OCI-LY1 (cell line): ENCODE measurements around the gene FAM184A.
"Not testable (repeated sequence)": the region's sequence is repeated elsewhere in the genome, so short reads cannot be mapped to it uniquely, and the experiment has no call there.

Experiments
- H2AFZ ChIP-seq: fragments of 200-600 bp; sonication (generic), shearing (Covaris generic); 2 replicates; pipeline ENCODE4 v1.6.0; 2014; ENCODE audit warnings: antibody characterized with exemption, mild to moderate bottlenecking, low read length
- H3F3A ChIP-seq: fragments of 200-600 bp; sonication (generic), shearing (Covaris generic); 2 replicates; pipeline ENCODE4 v1.6.0; 2014; ENCODE audit warnings: mild to moderate bottlenecking, antibody characterized with exemption, low read length, moderate library complexity; ENCODE audit not compliant: insufficient read depth
- H3K27ac ChIP-seq: fragments of 200-600 bp; sonication (generic); 2 replicates; pipeline ENCODE4 v1.5.1; 2014; ENCODE audit warnings: low read length, mixed run types, mild to moderate bottlenecking, low read depth; ENCODE audit not compliant: poor library complexity, severe bottlenecking
- H3K27me3 ChIP-seq: fragments of 200-600 bp; sonication (generic); 2 replicates; pipeline ENCODE4 v1.6.0; 2014; ENCODE audit warnings: antibody characterized with exemption, mild to moderate bottlenecking, low read length, moderate library complexity; ENCODE audit not compliant: insufficient read depth
- H3K36me3 ChIP-seq: fragments of 200-600 bp; sonication (generic); 2 replicates; pipeline ENCODE4 v1.6.1; 2014; ENCODE audit warnings: mild to moderate bottlenecking, antibody characterized with exemption, low read length, moderate library complexity, mixed read lengths; ENCODE audit not compliant: insufficient read depth
- H3K4me1 ChIP-seq: fragments of 200-600 bp; sonication (generic); 2 replicates; pipeline ENCODE4 v1.5.1; 2014; ENCODE audit warnings: mild to moderate bottlenecking, low read length, moderate library complexity; ENCODE audit not compliant: insufficient read depth, severe bottlenecking
- H3K4me2 ChIP-seq: fragments of 200-600 bp; sonication (generic), shearing (Covaris generic); 2 replicates; pipeline ENCODE4 v1.6.1; 2014; ENCODE audit warnings: low read length
- H3K4me3 ChIP-seq: fragments of 200-600 bp; sonication (generic); 2 replicates; pipeline ENCODE4 v1.5.1; 2014; ENCODE audit warnings: low read length, low read depth, mild to moderate bottlenecking, mixed read lengths; ENCODE audit not compliant: poor library complexity, severe bottlenecking
- H3K79me2 ChIP-seq: fragments of 200-600 bp; shearing (Covaris generic); 2 replicates; pipeline ENCODE4 v1.6.1; 2016; ENCODE audit warnings: mixed run types, low read length, mixed read lengths; ENCODE audit not compliant: insufficient read depth
- H3K9ac ChIP-seq: fragments of 200-600 bp; sonication (generic), shearing (Covaris generic); 2 replicates; pipeline ENCODE4 v1.6.1; 2014; ENCODE audit warnings: mild to moderate bottlenecking, low read length, mixed read lengths
- H3K9me2 ChIP-seq: fragments of 200-600 bp; sonication (generic), shearing (Covaris generic); 2 replicates; pipeline ENCODE4 v1.6.1; 2014; ENCODE audit warnings: low read depth, mild to moderate bottlenecking, low read length, mixed read lengths
- H3K9me3 ChIP-seq: fragments of 200-600 bp; shearing (Covaris generic); 2 replicates; pipeline ENCODE4 v1.6.1; 2014; ENCODE audit warnings: low read length, mixed read lengths
- H4K20me1 ChIP-seq: fragments of 200-600 bp; sonication (generic), shearing (Covaris generic); 2 replicates; pipeline ENCODE4 v1.6.0; 2016; ENCODE audit warnings: mild to moderate bottlenecking, low read length; ENCODE audit not compliant: insufficient read depth
- EZH2 ChIP-seq: fragments of 200-600 bp; sonication (generic), shearing (Covaris generic); IDR thresholded peaks from 2 replicates; pipeline ENCODE4 v1.8.0; 2017; ENCODE audit warnings: borderline replicate concordance, mixed run types, mild to moderate bottlenecking, antibody characterized with exemption, low read length, moderate library complexity, mixed read lengths
- TF ChIP-seq, protein P1 (sequence below): fragments of 200-600 bp; sonication (generic), shearing (Covaris generic); IDR thresholded peaks from 2 replicates; pipeline ENCODE4 v1.5.1; 2017; ENCODE audit warnings: mild to moderate bottlenecking, antibody characterized with exemption, low read length, moderate library complexity, mixed read lengths

FAM184A gene

GRCh38 chr6:119100115-119100514, 21.7 kb upstream of the FAM184A start:
- H3K27me3 ChIP-seq, result no peaks in the 10 kb centered on the region
- H4K20me1 ChIP-seq, result no peaks in the 10 kb centered on the region
- H3K27ac ChIP-seq, result no peak overlapping the region
- H3K9me3 ChIP-seq, result no peaks in the 10 kb centered on the region
- no peak overlapping the region for H3K4me2 ChIP-seq
- H3K9me2 ChIP-seq, result no peaks in the 10 kb centered on the region
- no peaks in the 10 kb centered on the region for H3K79me2 ChIP-seq
- no peak overlapping the region for H2AFZ ChIP-seq
- H3K36me3 ChIP-seq, result no peaks in the 10 kb centered on the region
- TF ChIP-seq, protein P1, sequence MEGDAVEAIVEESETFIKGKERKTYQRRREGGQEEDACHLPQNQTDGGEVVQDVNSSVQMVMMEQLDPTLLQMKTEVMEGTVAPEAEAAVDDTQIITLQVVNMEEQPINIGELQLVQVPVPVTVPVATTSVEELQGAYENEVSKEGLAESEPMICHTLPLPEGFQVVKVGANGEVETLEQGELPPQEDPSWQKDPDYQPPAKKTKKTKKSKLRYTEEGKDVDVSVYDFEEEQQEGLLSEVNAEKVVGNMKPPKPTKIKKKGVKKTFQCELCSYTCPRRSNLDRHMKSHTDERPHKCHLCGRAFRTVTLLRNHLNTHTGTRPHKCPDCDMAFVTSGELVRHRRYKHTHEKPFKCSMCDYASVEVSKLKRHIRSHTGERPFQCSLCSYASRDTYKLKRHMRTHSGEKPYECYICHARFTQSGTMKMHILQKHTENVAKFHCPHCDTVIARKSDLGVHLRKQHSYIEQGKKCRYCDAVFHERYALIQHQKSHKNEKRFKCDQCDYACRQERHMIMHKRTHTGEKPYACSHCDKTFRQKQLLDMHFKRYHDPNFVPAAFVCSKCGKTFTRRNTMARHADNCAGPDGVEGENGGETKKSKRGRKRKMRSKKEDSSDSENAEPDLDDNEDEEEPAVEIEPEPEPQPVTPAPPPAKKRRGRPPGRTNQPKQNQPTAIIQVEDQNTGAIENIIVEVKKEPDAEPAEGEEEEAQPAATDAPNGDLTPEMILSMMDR, result no peak
- H3F3A ChIP-seq, result no peaks in the 10 kb centered on the region
- H3K4me1 ChIP-seq, result no peaks in the 10 kb centered on the region
- H3K4me3 ChIP-seq, result no peak overlapping the region
- no peak overlapping the region for H3K9ac ChIP-seq

- not testable (repeated sequence) for H3K27ac ChIP-seq, H3K4me1 ChIP-seq, H3K79me2 ChIP-seq, H3K9me2 ChIP-seq, H4K20me1 ChIP-seq, H3K9ac ChIP-seq, H3K4me2 ChIP-seq, H3K36me3 ChIP-seq, H3K27me3 ChIP-seq, H3K4me3 ChIP-seq, H2AFZ ChIP-seq, H3K9me3 ChIP-seq, H3F3A ChIP-seq
Measured at GRCh38 chr6:119097815-119098361, 19.4 kb upstream of the FAM184A start.

GRCh38 chr6:119096721-119097565, 18.5 kb upstream of the FAM184A start:
- no peaks in the 10 kb centered on the region for H3K4me1 ChIP-seq
- no peak overlapping the region for H3K9ac ChIP-seq
- H3K36me3 ChIP-seq, result no peaks in the 10 kb centered on the region
- H3K9me3 ChIP-seq, result no peaks in the 10 kb centered on the region
- H4K20me1 ChIP-seq, result no peaks in the 10 kb centered on the region
- H3K27me3 ChIP-seq, result no peaks in the 10 kb centered on the region
- H3K27ac ChIP-seq, result no peak overlapping the region
- H3K79me2 ChIP-seq, result no peaks in the 10 kb centered on the region
- H3F3A ChIP-seq, result no peaks in the 10 kb centered on the region
- no peak overlapping the region for H3K4me2 ChIP-seq
- H2AFZ ChIP-seq, result no peak overlapping the region
- no peak for TF ChIP-seq EZH2
- TF ChIP-seq, protein P1, result no peak
- H3K9me2 ChIP-seq, result no peaks in the 10 kb centered on the region
- no peak overlapping the region for H3K4me3 ChIP-seq

DNA sequence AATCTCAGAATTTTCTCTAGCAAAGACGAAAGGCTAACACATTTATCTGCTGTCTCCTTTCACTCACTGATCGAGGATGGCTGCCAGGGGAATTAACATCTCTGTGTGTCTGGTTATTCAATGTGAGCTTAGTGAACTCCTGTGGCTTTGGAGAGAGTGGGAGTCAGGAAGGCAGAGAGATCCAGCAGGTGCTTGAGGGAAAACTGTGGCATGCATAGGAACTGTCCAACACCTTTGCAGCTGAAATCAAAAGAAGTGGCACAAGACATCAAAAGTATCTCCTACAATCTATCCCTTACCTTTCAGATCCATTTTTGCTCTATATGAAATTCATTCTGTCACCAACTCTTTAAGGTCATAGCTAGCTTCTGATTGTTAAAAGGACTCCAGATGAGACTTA, 11.8 kb upstream of the FAM184A start:
- H3K36me3 ChIP-seq, result no peaks in the 10 kb centered on the region
- H3K4me3 ChIP-seq, result no peak overlapping the region
- no peaks in the 10 kb centered on the region for H3F3A ChIP-seq
- H3K27ac ChIP-seq, result no peak overlapping the region
- no peak overlapping the region for H3K9ac ChIP-seq
- no peak overlapping the region for H3K4me2 ChIP-seq
- H3K4me1 ChIP-seq, result no peaks in the 10 kb centered on the region
- no peak overlapping the region for H2AFZ ChIP-seq
- no peak for TF ChIP-seq EZH2
- TF ChIP-seq, protein P1, result no peak
- no peaks in the 10 kb centered on the region for H3K79me2 ChIP-seq
- no peaks in the 10 kb centered on the region for H4K20me1 ChIP-seq
- H3K9me3 ChIP-seq, result no peaks in the 10 kb centered on the region
- no peaks in the 10 kb centered on the region for H3K9me2 ChIP-seq
- H3K27me3 ChIP-seq, result no peaks in the 10 kb centered on the region; the same call in 1 of the 2 replicates
